ENCODE data around the gene PRKCH. TPM values are rescaled to one million over a fixed set of nuclear protein-coding genes. Genes with fewer than 3 reads are reported as not detected.

PRKCH gene
- total RNA-seq, 1 experiment from 2014 or later: 2.3 TPM

- DNase-seq (ENCODE audit: extremely low read depth, low read depth): no peak
Observed at GRCh38 chr14:61505815-61506809, 184.7 kb downstream of the PRKCH start.

DNA sequence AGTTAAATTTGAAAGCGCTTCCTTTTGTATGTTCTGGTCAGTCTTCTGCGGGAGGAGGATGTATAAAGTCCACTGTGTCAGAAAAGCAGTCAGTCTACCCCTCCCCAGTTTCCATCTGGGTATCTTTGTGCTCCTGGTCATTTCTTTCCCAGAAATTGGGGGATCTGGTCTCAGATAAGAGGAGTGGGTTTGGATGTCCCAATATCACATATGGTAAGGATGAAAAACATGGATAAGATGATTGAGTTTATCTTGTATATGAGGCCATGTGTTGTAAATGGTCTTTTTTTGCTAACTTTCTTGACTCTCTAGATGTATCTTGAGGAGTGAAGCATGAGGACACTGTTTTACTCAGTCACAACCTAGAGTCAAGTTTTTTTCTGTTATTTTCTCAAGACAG is 187.1 kb downstream of the PRKCH start:
- DNase-seq (ENCODE audit: extremely low read depth, low read depth): no peak

DNA sequence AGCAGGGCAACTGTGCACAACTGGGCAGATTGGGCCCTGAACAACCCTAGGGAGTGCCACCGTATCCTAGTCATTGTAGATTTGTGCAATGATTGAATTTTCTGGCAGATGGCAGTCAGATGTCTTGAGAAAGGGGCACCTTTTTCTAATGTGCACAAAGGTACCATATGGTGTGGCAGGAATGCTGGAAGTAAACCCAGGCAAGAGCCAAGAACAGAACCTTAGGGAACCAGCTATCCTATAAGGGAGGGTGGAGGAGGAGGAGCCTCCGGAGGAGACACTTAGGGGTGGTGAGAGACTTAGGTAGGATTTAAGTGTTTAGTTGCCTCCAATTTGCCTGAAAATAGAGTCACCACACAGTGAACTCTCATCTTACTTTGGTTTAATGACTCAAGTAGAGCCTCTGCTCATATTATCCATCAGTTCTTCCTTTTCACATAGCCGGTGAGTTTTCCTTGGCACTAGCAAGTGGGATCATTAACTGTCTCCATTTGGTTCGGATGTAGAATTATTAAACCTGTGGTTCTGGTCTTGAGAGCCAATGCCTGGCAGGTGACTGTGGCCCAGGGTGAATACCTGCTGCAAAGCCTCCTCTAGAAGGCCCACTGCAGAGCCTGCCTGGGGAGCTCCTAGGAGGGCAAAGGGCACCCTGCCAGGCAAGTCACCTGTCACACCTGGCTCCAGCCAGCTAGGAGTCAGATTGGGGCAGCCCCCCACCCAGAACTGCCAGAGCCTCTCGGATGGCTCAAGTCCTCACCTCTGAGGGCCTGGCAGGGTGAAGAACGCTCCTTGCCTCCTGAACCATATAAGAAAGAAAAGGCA is 189.6 kb downstream of the PRKCH start:
- DNase-seq (ENCODE audit: extremely low read depth, low read depth): no peak

GRCh38 chr14:61511558-61511948 is 190.2 kb downstream of the PRKCH start:
- no peak for DNase-seq (ENCODE audit: extremely low read depth, low read depth)

GRCh38 chr14:61512026-61512834 is 190.9 kb downstream of the PRKCH start:
- DNase-seq (ENCODE audit: extremely low read depth, low read depth): peak; percentile 60

DNA sequence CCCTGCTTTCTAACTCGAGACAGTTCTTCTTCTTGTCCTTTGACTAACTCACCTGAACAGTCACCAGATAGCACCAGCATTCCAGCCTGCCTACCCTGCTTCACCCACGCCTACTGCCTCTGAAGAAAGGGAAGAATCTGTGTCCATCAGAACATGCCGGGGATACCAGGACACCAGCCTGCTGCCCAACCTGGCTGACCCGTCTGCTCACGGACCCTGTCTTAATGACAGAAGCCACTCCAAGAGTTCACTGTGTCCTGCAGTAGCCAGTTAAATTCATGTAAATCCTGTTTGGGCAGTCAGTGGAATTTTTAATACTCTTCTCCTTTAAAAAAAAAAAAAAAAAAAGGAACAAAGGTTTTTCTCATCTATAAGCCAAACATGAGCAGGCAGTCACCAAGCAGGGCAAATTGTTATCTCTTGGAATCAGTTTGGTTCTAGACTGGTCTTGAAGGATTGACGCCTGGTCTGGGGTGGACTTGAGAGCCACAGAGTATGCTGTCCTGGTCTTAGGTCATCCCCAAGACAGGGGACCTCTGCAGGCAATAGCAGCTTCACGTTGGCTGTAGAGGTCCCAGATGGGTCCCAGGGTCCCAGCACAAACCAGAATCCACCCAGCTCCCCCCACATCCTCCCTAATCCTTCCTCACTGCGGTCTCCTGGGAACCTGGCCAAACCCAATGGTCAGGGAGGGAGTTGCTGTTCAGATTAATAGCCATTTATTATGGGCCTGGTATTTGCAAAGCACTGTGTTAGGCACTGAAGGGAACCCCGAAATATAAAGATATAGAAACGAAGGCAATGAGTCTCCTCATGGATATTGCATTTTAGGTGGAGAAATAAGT is 192.8 kb downstream of the PRKCH start:
- no peak for DNase-seq (ENCODE audit: extremely low read depth, low read depth)

- DNase-seq (ENCODE audit: extremely low read depth, low read depth): no peak
Observed at GRCh38 chr14:61514927-61515326, 193.5 kb downstream of the PRKCH start.

DNA sequence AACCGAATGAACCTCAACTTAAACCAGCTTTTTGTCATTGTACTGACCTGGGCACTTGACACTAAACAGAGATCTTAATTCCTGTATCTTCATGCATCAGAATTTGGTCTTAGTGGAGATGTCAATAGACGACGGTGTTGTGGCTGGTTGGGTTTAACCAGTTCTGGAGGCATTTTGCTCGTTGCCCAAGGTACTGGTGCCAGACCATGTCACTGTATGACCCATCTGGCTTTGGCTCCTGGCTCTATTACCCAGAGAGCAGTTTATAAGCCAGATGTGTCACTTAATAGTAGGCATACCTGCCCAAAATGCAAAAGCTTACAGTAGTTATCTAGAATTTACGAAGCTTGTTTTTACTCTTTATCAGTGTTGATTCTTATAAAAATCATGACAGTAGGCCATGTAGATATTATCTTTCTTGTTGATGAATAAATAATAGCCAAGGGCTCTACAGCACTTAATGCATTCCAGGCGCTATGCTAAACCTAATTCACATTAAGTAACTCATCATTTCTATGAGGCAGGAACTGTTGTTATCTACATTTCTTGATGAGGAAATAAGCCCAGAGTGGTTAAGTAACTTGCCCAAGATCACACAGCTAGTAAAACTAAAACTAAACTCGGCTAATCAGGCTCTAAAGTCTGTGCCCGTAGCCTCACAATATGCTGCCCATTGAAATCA is 194.2 kb downstream of the PRKCH start:
- DNase-seq (ENCODE audit: extremely low read depth, low read depth): no peak

GRCh38 chr14:61516118-61516743 is 194.9 kb downstream of the PRKCH start:
- DNase-seq (ENCODE audit: extremely low read depth, low read depth): no peak

GRCh38 chr14:61516964-61517653 is 195.7 kb downstream of the PRKCH start:
- no peak for DNase-seq (ENCODE audit: extremely low read depth, low read depth)

GRCh38 chr14:61517911-61518384 is 196.6 kb downstream of the PRKCH start:
- DNase-seq (ENCODE audit: extremely low read depth, low read depth): no peak

- no peak for DNase-seq (ENCODE audit: extremely low read depth, low read depth)
Observed at GRCh38 chr14:61518403-61518802, 197.0 kb downstream of the PRKCH start.

DNA sequence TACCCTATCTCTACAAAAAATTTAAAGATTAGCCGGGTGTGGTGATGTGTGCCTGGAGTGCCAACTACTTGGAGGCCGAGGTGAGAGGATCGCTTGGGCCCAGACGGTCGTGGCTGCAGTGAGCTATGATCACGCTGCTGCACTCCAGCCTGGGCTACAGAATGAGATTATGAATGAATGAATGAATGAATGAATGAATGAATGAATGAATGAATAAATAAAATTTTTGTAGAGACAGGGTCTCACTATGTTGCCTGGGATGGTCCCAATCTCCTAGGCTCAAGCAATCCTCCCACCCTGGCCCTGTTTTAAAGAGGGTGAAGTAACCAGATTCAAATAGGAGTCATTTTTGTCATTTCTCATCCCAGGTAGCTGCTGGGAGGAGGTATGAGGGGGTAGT is 197.7 kb downstream of the PRKCH start:
- no peak for DNase-seq (ENCODE audit: extremely low read depth, low read depth)

DNA sequence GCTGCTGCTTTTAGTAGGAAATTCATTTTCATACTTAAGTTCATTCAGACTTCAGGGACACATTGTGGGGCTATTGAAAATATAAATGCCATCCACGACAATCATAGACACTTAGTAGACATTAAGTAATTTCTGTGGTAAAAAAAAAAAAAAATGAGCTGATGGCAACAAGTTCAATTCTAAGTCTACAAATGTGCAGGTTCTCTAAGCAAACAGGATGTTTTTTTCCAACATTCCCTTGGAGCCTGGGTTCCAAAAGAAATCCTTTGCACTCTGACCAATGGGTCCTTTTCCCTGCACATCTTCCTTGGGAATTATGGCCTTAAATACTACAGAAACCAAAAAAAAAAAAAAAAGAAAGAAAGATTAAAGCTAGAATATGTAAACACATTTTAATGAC is 198.4 kb downstream of the PRKCH start:
- no peak for DNase-seq (ENCODE audit: extremely low read depth, low read depth)

DNA sequence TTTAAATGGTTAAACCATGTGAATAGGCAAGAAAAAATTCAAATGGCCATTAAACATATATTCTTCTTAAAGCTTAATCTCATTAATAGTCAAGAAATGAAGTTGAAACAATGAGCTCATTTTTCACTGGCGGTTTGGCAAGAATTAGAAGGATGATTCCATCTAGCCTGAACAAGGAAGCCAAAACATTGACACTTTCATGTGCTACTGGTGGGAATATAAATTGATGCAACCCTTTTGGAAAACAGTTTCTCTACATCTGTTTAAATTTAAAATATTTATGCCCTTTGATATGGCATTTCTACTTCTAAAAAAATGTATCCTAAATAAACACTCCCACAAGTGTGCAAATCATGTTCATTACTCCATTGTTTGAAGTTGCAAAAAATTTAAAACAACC is 199.2 kb downstream of the PRKCH start:
- DNase-seq (ENCODE audit: extremely low read depth, low read depth): no peak

DNA sequence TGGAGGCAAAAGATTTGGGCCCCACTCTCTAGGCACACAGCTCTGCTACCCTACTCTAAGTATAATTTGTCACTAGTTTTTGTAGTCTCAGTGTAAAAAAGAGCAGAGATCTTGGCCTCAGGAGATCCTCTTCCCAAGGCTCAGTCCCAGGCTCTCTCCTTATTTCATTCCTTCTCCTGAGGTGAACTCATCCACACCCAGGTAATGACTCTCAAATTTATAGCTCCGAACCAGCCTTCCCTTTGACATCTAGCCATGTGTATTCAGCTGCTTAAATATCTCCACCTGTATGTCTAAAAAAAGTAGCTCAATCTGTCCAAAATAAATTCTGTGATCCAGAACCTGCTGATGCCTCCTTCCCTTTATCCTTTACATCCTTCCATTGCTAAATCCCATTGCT is 200.4 kb downstream of the PRKCH start:
- DNase-seq (ENCODE audit: extremely low read depth, low read depth): no peak

DNA sequence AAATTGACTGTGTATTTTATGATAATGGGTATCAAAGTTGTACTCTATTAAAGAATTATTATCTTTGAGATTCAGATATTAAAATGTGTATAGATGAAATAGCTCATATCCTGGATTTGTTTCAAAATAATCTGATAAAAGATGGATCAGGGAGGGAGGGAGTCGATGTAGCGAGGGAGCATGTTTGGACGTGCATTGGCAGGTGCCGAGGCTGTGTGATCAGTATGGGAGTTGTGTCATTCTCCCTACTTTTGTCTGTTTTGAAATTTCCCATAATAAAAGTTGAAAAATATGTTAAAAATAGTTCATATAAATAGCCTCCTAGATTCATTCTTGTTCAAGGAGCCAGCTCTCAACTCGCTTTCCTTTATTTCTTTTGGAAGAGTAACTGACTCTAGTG is 202.4 kb downstream of the PRKCH start:
- no peak for DNase-seq (ENCODE audit: extremely low read depth, low read depth)

- no peak for DNase-seq (ENCODE audit: extremely low read depth, low read depth)
Observed at GRCh38 chr14:61524211-61524806, 202.9 kb downstream of the PRKCH start.
